GM19455 (cell line): ENCODE measurements around the gene ERVW-1.
"Not testable (repeated sequence)": the region's sequence is repeated elsewhere in the genome, so short reads cannot be mapped to it uniquely, and the experiment has no call there.

Experiments
- ATAC-seq: cut with Tn5 transposase; IDR thresholded peaks from one replicate; pipeline ENCODE4 v1.9.1; 2021; ENCODE audit not compliant: unreplicated experiment

Gene ERVW-1, protein sequence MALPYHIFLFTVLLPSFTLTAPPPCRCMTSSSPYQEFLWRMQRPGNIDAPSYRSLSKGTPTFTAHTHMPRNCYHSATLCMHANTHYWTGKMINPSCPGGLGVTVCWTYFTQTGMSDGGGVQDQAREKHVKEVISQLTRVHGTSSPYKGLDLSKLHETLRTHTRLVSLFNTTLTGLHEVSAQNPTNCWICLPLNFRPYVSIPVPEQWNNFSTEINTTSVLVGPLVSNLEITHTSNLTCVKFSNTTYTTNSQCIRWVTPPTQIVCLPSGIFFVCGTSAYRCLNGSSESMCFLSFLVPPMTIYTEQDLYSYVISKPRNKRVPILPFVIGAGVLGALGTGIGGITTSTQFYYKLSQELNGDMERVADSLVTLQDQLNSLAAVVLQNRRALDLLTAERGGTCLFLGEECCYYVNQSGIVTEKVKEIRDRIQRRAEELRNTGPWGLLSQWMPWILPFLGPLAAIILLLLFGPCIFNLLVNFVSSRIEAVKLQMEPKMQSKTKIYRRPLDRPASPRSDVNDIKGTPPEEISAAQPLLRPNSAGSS

DNA sequence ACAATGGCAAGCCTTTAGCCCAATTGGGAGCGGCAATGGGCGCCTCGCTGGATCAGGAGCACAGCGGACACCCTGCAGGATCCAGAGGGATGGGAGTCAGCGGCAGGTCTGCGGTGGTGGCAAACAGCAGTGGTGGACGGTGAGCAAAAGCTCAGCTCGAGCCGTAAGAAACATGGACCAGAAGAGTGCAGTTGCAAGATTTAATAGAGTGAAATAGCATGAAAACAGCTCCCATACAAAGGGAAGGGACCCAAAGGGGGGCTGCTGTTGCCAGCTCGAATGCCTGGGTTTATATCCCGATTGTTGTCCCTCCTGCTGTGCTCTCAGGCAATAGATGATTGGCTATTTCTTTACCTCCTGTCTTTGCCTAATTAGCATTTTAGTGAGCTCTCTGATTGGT lies at the start of gene ERVW-1:
Gene ERVW-1 (minus strand): TSS at position 266 of the 400 bp plus-strand sequence. CDS start 7,565 bp downstream, outside the sequence.
- ATAC-seq, result not testable (repeated sequence)

DNA sequence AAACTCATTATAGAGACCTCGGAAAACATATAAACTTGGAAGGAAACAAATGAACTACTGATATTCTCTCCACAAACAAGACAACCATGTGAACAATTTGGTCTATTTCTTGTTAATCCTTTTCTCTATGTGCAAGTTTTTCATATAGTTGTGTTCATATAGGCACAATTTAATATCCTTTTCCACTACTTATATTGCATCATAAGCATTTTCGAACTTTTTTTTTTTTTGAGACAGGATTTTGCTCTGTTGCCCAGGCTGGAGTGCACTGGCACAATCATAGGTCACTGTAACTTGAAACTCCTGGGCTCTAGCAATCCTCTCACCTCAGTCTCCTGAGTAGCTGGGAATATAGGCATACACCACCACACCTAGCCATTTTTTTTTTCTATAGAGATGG lies 45.4 kb upstream of the ERVW-1 start:
- no peak for ATAC-seq

DNA sequence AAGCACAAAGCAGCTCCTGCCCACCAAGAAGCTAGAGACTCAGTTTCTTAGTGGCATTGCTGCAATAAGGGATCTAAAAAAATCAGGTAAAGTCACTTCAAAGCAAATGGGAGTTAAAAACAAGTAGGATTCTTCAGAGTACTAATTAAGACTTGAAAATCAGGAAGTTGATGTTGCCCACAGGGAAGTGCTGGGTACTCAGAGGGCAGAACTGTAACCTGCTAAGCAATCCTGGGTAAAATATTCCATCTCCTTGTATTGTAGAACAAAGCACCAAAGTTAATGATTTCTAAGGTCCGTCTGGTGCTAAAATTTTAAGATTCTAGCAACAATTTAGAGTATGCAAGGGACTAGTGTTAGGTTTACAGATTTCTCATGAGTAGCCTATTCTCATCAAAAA lies 42.3 kb upstream of the ERVW-1 start:
- ATAC-seq, result no peak

DNA sequence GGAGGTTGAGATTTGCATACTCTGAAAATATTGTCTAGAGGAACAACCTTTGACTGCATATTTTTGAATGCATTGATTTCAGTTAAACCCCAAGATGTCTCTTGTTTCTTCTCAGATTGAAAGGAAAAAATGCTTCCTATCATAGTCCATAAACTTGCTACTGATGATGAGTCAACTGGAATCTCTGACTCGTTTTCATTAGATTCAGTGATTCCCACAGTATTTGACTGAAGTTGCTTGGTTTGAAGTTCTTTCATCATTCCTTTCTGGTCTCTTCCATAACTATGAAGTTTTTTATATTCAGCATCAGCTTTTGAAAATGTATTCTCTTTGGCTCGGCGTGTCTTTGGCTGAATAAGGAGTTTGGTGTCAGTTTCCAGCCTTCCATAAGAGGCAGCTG lies 39.9 kb upstream of the ERVW-1 start:
- ATAC-seq, result no peak

DNA sequence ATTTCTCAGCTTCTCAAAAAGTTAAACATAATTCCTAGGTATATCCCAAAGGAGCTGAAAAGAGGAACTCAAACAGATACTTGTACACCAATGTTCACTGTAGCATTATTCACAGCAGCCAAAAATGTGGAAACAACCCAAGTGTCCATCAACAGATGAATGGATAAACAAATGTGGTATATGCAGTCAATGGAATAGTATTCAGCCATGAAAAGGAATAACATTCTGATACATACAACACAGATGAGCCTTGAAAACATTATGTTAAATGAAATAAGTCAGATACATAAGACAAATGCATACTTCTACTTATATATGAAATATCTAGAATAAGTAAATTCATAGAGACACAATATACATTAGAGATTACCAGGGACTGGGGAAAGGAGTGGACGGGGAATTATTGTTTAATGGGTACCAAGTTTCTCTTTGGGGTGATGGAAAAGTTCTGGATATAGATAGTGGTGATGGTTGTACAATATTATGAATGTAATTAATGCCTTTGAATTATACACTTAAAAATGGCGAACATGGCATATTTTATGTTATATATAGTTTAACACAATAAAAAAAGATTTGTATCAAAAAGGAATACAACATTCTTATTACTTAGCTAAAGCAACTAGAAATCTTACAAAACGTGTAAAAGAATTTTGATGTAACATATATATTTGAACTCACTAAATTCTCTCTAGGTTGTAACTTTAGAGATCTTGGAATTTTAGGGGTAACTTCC lies 35.6 kb upstream of the ERVW-1 start:
- no peak for ATAC-seq

DNA sequence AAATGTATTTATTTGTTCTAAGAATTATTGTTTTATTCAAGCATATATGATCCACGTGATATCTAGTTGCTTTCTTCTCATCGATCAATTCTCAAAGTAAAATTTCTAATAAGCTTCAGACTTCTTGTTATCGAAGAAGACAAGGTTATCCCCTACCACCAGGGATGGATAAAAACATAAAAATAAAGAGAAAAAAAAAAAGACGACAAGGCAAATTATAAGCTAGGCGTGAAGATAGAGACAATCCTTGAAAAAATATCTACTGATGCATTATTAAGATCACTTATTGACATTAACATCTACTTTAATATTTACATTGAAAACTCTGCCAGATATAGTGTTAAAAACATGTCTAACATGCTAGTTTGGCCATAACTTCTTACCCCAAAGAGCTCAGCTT lies 31.2 kb upstream of the ERVW-1 start:
- ATAC-seq, result no peak

DNA sequence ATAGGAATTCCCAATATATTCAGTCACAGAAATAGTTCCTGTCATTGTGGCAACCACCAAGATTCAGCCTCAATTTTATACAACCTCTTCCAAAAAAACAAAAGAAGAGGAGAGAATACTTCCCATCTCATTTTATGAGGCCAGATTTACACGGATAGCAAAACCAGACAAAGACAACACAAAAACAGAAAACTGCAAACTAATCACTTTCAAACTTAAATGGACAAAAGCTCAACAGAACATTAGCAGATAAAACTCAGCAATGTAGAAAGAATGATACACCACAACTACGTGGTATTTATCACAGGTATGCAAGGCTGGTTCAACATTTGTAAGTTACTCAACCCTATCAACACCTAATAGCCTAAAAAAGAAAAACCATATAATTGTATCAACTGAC lies 28.6 kb upstream of the ERVW-1 start:
- ATAC-seq, result no peak

DNA sequence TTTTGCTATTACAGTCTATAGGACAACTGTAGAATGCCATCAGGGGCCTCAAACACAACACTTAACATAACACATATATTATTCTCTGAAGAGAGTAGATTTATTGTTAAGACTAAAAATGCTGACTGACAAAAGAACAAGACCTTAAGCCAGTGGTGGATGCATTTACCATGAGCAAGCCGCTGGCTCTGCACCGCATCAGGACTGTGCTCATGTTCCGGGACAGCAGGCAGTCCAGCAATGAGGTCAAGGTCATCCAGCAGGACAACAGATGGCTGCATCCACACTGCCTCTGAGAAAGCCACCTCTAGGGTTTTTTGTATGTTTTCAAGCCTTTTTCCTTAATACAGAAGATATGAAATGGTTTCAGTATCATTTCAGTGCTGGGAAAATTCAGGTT lies 26.8 kb upstream of the ERVW-1 start:
- ATAC-seq, result no peak

DNA sequence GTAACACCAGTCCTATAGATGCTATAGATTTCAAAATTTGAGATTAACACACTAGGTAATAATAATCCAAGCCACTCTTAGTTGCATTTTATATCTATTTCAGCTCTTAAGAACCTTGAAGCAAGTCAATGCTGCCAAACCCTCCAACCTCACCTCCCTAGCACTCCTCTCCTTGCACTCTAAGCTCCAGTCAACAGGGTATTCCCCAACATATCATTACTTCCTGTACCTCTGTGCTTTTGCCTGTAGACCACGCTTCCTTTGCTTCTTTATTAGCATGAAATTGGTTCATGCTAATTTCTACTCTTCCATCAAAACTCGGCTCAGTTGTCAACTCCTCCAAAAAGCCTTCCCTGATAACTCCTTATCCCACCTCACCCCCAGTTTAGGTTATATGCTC lies 26.0 kb upstream of the ERVW-1 start:
- no peak for ATAC-seq

DNA sequence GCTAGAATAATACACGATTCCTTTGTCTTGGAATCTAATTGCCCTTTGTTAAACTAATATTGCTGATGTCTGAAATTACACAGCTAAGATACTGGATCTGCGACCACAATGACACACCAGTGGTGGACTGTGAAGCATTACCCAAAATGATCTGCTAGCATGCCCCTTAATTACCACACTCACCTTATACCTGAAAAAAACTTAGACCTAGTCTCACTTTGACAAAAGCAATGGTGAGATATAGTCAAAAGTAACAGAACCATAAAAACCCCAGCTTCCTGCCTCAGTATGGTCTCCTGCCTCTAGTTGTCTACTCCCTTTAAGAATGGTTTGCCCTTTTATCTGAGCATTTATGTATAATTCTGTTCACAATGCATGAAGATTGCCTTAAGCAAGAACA lies 20.8 kb upstream of the ERVW-1 start:
- no peak for ATAC-seq

DNA sequence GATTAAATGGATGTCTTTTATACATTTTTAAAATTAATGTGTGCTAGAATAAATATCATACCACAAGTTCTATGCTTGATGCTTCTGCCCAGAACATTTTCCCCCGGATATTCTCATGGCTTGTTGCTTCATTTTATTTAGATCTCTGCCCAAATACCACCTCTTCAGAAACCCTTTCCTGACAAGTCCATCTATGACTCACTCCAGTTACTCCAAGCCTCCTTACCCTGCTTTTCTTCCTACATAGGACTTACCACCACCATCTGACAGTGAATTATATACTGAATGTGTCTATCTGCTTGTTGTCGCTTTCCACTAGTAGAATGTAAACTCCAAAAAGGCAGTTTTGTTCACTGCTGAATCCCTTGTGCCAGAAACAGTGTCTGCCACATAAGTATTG lies 19.1 kb upstream of the ERVW-1 start:
- no peak for ATAC-seq

DNA sequence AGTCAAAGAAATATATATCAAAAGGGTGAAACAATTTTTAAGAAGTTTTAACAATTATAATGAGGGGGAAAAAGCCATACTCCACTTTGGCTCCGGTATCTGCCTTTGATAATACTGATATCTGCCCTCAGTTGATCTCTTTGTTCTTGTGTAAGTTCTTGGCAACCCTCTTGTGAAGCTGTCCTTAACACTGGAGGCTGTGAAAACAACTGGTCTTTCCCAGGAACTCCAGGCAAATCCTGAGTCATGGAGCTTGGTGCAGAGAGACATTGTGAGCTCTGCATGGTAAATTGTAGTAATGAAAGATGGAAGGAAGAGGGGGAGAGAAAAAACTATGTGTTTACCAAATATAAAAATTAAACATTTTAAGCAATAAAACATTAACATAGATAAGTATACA lies 11.9 kb upstream of the ERVW-1 start:
- ATAC-seq, result no peak

DNA sequence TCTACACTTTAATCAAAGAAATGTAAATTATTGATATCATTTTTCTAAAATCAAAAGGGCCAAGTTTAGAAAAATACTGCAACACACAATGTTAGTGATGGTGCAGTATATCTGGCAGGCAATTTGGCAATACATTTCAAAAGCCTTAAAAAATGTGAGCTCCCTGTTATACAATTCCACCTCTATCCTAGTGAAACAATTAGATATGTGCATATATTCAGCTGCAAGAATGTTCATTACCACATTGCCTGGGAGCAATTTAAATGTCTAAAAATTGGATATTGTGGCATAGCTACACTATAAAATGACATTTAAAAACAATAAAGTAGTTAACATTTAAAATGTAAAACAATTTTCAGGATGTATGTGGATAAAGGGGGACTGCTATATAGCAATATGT lies 10.1 kb upstream of the ERVW-1 start:
- no peak for ATAC-seq

DNA sequence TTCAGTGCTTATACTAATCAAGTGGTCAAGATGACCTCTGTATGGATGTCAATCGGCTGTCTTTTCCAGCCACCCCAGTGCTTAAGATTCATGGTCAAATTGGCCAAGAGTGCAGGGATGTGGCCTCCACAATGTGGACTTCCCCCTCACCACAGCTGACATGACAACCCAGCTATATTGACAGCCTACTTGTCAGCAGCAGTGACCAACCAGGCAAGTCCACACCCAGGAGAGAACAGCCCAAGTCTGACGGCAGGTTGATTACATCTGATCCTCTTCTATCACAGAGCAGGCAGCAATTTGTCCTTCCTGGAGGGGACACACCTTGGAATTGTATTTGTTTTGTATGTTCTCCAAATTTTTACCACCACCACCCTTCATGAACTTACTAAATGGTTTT lies 8.2 kb upstream of the ERVW-1 start:
- ATAC-seq, result no peak

DNA sequence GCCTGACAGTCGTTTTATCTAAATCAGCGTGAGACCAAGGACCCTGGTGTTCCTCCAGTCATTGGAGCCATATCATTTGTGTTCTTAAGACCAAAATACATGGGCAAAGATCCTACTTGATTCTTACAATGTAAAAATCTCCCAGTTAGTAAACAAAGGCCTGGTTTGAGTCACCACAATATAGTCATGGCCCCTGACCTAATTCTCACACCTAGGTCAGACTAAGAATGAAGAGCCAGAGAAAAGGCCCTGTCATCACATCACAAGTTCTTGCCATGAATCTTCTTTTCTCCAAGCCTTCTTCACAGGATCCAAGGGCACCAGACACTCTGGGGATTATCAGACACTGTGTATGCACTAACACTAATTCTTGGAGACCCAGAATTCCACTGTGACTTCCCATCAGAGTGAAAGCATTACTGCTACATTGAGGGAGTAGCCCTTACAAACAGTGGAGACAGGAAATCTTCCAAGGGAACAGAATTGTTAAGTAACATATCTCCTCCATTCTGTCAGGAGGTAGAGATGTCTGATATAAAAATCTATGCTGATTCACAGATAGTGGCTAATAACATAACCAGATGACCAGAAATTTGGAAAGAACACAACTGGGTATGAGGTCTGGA lies 7.6 kb upstream of the ERVW-1 start:
- ATAC-seq, result no peak

DNA sequence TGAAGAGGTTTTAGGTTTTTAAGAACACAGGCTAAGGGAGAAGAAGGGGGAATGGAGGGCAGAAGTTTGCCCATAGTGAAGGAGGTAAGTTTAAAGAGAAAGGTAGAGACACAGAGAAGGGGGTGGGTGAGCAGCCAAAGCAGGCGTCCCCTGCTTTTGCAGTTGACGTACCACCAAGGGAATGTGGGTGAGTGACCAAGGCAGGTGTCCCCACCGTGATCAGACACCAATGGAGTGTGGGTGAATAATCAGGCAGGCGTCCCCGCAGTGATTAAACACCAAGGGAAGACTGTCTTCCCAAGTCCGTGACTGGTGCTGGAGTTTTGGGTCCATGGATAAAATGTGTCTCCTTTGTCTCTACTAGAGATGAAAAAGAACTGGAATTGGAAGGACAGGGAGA lies 6.5 kb upstream of the ERVW-1 start:
- not testable (repeated sequence) for ATAC-seq

DNA sequence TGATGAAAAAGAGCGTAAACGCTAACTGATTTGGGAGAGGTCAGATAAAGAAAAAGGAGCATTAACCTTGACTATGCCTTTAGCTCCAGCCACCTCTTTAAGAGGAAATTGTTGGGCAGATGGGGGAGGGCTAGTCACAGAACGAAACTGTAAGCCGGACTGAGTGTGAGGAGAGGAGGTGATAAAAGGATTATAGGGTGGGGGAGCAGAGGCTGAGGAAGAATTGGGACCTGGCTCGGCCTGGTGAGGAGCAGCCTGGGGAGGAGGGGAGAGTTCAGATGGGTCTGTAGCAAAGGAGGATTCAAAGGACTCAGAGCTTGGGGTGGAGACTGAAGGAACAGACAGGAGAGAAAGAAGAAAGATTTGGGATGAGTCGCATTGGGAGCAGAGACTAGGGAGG lies 5.9 kb upstream of the ERVW-1 start:
- not testable (repeated sequence) for ATAC-seq

DNA sequence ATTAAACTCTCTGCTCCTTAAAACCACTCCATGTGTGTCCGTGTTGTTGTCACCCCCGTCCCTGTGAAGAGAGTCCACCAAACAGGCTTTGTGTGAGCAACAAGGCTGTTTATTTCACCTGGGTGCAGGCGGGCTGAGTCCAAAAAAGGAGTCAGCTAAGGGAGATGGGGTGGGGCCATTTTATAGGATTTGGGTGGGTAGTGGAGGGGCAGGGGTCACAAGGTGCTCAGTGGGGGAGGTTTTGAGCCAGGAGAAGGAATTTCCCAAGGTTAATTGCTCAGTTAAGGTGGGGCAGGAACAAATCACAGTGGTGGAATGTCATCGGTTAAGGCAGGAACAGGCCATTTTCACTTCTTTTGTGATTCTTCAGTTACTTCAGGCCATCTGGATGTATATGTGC lies 1.4 kb upstream of the ERVW-1 start:
- ATAC-seq, result not testable (repeated sequence)

DNA sequence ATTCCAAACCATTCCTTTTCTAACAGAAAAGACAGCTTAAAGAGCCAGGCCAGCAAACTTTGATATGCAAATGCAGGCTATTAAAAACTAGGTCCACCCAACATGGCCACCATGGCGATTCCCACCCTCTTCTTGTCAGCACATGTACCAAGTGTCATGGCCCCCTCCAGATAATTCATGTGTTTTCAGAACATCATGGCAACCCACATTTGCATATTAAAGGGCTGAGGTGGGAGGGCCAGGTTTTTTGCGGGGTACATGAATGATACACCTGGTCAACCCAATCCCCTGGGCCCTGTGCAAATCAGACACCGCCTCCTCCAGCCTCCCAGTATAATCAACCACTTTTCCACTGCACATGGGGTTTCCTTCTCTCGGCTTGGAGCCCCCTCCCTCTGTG lies 965 bp upstream of the ERVW-1 start:
- ATAC-seq, result no peak

DNA sequence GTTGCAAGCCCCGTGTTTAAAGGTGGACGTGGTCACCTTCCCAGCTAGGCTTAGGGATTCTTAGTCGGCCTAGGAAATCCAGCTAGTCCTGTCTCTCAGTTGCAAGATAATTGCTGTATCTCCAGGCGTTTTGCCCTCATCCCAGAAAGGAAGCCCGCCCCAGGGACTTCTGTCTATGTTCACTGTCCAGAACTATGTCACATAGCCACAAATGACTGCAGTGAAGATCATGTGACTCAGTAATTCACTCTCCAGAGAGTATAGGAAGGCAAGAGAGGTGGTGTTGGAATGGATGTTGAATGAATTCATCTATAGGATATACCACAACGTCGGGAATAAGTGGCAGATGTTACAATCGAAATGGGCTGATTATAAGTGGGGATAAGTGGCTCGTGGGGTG lies 349 bp upstream of the ERVW-1 start:
- no peak for ATAC-seq

DNA sequence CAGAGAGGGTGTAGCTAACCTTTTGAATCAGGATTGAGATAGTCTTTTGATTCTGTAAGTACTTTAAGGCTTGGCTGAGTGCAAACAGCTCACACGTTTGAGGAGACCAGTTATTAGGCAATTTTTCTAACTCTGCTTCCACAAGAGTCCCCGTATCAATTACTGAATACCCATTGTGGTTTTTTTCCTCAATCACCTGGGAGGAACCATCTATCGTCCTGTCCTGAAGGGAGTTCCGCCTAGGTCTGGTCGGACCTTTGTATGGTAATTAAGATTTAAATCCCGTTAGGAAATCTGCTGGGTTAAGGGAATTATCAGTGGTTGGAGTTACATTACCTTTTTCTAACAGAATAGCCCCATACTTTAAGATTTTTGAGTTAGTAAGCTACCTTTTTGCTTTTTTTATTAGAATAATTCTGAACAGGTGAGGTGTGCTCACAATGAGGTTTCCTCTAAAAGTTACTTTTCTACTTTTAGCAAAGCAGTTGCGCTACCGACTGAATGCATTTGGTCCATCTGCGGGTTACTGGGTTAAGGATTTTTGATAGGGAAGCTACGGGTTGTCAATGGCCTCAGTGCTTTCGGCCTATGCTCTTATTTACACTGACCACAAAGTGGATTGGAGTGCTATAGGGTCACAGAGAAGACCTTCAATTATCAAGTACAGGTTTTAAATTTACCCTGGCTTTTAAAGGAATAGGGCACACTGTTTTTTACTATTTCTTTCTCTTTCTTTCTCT lies 1.7 kb downstream of the ERVW-1 start:
- not testable (repeated sequence) for ATAC-seq
